ENCODE results near the gene PCSK6.

PCSK6 gene

GRCh38 chr15:101451846-101452245 is 37.7 kb downstream of the PCSK6 start:
- DNase-seq (ENCODE audit: low spot score), result no peak
- TF ChIP-seq CTCF (IDR thresholded peaks at IDR 0.05; ENCODE audit: extremely low read depth, missing control alignments), result no peak

- no peak for DNase-seq (ENCODE audit: low spot score)
- no peak for TF ChIP-seq CTCF (IDR thresholded peaks at IDR 0.05; ENCODE audit: extremely low read depth, missing control alignments)
Observed at GRCh38 chr15:101451266-101451799, 38.2 kb downstream of the PCSK6 start.

GRCh38 chr15:101450403-101451265 is 38.9 kb downstream of the PCSK6 start:
- DNase-seq (ENCODE audit: low spot score), result no peak
- TF ChIP-seq CTCF (IDR thresholded peaks at IDR 0.05; ENCODE audit: extremely low read depth, missing control alignments), result no peak

- no peak for TF ChIP-seq CTCF (IDR thresholded peaks at IDR 0.05; ENCODE audit: extremely low read depth, missing control alignments)
- no peak for DNase-seq (ENCODE audit: low spot score)
Observed at GRCh38 chr15:101449471-101450402, 39.8 kb downstream of the PCSK6 start.

- DNase-seq (ENCODE audit: low spot score), result no peak
- no peak for TF ChIP-seq CTCF (IDR thresholded peaks at IDR 0.05; ENCODE audit: extremely low read depth, missing control alignments)
Observed at GRCh38 chr15:101448336-101448735, 41.2 kb downstream of the PCSK6 start.

GRCh38 chr15:101447561-101448071 is 41.9 kb downstream of the PCSK6 start:
- TF ChIP-seq CTCF (IDR thresholded peaks at IDR 0.05; ENCODE audit: extremely low read depth, missing control alignments), result no peak
- DNase-seq (ENCODE audit: low spot score), result no peak

All from GM20000 (cell line).